ENCODE results near the gene EPAS1. TPM values are rescaled to one million over a fixed set of nuclear protein-coding genes. Genes with fewer than 3 reads are reported as not detected.

EPAS1 gene
- polyA plus RNA-seq, 1 donor, result 43.4 TPM

DNA sequence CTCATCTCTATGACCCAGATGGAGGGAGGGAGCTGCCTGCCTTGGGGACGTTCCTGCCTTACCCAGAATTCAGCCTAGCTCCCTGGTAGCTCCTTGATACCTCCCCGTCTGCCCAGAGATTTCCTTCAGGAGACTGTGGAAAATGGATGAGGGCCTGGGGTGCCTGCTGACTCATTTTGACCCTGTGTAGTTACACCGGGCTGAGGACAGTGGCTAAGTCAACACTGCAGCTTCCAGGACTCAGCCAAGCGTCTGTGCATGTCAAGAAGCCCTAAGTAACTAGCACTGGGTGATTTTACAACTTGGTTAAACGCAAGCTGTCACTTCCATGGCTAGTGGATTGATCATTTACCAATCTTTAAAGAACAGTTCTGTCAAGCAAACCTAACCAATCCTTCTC, 23.3 kb upstream of the EPAS1 start:
- DNase-seq, result no peak

DNA sequence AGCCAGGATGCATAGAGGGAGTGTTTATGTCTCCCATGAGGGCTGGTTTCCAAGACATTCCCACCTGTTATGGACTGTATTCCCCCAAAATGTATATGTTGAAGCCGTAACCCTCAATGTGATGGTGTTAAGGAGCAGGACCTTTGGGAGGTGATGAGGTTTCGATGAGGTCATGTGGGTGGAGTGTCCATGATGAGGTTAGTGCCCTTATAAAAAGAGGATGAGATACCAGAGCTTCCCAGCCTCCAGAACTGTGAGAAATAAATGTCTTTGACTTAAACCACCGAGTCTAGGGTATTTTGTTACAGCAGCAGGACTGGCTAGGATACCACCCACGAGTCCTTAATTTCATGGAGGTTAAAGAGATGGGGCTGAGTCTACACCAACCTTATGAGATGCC, 22.6 kb upstream of the EPAS1 start:
- DNase-seq, result no peak

DNA sequence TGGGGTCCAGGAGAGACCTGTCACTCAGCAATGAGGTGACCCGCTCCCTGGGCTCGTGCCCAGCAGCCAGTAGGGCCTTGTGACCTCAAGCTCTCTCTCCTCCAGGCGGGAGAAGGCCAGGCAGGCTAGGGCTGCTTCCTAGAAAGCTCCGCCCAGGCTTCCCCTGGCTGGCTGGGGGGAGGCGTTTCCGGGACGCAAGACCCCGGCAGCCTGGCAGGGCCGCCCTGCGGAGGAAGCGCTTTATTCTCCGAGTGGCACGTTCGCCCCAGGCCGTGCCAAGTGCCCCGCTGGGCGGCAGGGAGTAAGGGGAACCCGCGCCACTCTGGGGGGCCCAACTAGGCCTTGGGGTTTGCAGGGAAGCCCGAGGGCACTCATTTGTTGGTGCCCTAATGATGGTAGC, 21.2 kb upstream of the EPAS1 start:
- DNase-seq, result no peak

DNA sequence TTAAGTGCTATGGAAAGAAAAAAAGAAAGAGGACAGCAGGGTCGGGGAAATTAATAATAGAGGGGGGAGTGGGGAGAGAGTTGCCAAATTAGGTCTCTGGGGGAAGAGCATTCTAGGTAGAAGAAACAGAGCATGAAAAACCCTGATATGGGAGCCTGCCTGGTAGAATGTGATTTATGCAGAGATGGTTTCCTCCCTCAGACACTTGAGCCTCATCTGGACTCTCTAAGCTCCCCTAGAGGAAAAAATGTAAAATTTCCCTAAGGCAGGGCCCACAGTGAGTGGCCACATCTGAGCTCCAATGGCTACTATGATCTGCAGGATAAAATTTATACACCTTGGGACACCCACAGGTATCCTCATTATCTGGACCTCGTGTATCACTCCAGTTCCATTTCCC, 20.6 kb upstream of the EPAS1 start:
- no peak for DNase-seq

DNA sequence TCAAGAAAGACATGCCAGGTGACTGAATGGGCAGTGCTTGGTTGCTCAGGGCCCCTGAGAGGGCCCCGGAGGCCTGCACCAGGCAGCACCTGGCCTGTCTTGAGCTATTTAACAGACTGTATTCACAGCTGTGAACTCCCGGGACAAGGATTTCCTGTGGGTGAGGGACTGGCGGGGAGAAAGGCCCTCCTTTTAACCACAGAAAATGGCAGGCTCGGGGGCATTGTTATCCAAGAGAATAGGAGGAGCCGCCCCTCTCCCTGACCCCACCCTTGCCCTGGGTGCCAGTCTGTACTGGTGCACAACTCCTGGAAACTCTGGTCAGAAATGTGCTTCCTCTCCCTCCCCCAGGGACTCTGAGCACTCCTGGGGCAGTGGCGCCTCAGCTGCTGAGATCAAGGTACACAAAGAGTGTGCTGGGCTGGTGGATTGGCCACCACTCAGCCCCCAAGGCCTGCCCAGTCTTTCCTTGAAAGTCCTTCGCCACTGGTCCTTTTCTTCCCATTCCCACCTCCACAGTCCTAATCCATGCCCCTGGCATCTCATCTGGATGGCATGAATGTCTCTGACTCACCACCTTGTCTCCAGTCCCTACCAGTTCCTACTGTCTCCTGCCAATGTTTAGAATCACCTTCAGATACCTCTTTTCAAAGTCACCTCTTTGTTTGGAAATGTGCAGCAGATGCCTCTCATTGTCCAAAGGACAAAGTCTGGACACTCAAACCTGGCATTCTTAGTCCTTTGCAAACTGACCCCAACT, 19.6 kb upstream of the EPAS1 start:
- DNase-seq, result no peak

DNA sequence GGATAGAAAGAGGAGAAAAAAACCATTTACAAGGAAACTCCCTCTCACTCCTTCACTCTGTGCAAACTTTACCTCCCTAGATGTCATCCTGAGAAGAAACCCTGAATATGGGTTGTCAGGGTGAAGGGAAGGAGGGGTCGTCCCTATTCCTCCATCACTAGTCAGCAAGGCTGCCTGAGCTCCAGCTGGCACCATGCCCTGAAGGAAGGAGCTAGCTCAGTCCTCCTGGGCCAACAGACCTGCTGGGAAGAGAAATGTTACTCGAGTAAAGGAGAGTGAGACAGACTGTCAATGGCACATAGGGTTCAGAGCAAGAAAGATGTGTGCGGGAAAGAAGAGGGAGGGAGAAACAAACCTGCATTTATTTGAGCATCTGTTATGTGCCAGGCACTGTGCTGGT, 18.3 kb upstream of the EPAS1 start:
- no peak for DNase-seq

DNA sequence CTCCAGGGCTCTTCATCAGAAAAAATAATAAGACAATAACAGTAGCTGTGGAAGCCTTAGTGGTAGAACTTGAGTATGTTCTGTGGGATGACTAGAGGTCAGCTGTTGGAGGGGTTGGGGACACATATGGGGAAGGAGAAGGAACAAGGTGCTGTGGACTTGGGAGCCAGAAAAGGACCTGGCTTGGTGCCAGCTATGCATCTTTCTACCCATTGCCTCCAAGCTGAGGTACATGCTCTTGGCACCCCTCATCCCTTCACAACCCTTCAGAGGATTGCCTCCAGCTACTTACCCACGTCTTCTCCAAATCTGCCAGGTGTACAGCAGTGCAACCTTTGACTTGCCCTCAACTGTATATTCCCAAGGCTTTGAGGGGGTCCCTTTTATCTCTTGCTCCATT, 15.3 kb upstream of the EPAS1 start:
- DNase-seq, result no peak

DNA sequence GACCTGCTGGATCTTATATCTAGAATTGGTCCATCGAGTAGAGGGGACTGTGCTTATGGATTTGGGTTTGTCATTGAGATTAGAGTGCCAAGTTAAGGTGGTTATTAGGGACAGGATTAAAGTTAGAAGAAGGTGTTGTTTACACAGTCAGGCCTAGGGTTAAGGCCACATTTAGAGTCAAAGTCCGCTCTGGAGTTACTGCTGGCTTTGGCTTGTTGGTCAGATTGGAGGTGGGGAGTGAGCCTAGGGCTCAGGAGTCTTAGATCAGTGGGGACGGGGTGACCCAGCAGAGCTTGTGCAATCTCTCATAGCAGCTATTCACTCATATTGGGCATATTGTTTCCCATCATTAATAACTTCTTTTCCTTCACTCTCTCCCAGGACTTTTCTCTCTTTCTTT, 13.5 kb upstream of the EPAS1 start:
- no peak for DNase-seq

DNA sequence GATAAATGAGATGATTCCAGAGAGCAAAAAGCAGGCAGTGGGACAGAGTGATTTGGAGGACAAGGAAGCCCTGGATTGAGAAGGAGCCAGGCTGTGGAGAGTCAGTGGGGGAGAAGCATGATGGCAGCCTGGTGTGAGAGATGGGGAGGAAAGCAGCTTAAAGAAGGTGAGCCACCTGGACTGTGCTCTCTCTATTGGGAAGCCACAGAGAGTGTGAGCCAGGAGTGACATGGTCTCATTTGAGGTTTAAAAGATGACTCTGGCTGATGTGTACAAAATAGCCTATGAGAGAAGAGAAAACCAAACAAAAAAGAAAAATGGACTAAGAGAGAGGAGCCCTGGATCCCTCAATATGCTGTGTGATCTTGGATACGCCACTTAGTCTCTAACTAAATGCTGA, 12.9 kb upstream of the EPAS1 start:
- no peak for DNase-seq

DNA sequence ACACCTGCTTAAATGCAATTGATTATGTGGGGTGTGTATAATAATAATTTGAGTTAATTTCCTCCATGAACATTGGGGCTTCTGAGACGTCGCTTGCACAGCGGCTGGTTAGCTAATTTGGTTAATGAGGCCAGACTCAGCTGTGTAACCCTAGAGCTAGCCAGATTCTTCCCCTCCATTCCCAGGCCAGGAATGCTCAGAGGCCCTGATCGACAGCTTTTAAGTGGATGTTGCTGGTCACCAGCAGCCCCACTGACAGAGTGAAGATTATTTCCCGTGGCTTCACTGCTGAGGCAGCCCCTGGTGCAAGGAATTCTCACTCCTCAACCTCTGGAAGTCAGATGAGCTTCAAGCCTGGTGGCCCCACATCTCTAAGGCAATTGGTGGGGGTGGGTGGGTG, 12.4 kb upstream of the EPAS1 start:
- DNase-seq, result no peak

DNA sequence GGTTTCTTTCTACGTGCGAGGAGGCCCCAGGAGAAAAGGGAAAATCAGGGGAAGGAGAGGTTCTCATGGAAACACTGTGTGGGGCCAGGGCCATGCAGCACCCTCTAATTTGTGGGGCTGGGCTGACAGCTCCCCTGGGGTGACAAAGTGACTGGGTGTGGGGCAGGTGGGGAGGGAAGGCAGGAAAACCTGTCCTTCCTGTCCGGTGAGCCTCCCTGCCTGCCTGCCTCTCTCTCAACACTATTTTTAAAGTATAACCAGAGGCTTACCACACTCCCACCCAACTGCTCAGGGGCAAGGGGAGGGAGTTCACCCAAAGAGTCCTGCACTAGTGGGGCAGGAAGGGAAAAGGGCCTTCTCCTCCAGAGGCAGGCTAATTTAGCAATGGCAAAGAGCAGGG, 10.5 kb upstream of the EPAS1 start:
- DNase-seq, result no peak

DNA sequence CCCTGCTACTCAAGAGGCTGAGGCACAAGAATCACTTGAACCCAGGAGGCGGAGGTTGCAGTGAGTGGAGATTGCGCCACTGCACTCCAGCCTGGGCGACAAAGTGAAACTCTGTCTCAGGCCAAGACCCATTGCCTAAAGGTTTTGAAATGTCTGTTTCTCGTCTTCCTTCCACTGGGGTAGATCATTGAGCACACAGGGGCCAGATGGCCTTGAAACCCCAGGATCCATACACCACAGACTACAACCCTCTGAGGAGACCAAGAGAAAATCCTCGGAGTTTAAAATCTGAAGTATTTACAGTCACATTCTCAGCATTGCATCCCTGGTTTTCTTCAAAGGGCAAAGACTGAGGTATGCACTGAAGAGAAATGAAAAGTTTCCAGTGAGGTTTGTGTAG, 7.1 kb upstream of the EPAS1 start:
- DNase-seq, result no peak

DNA sequence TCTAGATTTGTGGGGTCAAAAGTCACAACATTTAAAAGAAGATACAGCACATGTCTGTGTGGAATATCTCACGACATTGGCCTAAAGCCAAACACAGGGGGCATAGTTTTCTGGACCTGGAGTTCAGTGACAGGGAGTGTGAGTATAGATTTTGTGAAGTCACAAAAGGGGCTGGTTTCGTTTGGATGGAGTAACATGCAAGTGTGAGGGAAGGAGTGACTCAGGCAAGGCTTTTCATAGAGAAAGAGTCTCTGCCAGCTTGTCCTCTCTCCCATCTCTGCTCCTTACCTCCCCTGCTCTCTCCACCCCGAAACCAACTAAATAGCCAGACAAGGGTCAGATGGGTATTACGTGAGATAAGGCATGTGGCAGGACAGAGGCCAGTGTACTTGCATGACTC, 3.7 kb upstream of the EPAS1 start:
- DNase-seq, result no peak

DNA sequence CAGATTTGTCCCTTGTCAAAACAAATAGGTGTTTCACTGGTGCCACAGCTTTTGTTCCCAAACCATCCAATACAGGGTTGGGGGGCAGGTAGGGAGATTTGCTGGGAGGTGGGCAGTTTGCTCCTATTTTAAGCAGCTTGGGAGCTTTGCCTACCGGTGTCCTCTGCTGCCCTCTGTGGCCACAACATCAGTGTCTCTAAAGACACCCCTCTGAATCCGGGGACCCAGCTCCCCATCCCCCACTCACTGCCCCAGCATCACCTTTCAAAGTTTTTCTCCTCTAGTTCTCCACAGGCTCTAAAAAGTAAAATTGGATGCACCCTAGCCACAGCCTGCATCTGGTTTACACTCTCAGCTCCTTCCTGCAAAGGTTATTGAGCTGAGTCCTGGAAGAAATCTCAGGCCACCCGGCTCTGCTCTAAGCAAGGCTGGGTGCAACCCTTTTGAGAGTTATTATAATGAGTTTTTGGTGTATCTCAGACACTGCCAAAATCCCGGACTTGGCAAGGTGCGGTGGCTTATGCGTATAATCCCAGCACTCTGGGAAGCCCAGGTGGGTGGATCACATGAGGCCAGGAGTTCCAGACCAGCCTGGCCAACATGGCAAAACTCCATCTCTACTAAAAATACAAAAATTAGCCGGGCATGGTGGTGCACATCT, 2.9 kb upstream of the EPAS1 start:
- no peak for DNase-seq

DNA sequence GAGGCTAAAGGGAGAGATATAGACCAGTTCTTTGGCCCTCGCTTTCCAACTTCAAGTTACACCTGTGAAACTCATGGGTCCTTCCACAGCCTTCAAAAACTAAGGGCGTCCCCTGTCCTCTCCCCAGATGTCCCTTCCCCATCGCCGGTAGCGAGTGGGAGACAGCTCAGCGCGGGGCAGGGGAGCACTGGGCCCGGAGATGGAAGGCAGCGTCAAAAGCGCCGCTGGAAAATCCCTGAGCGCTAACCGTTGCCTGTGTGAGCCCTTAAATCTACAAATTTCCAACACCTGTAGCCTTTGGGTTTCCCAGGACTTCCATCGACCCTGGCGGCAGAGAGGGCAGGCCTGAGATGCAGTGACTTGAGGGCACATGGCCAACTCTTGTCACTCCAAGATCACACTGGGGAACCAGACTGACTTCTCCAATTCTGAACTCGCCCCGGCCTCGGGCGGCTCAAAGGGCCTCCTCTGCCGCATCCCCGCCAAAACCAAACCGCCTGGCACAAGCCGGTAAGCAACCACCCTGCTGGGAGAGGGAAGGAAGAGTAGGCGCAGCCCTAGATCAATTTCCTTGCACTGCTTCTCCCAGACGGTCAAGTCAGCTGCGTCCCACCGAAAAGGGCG, 879 bp upstream of the EPAS1 start:
- no peak for DNase-seq

DNA sequence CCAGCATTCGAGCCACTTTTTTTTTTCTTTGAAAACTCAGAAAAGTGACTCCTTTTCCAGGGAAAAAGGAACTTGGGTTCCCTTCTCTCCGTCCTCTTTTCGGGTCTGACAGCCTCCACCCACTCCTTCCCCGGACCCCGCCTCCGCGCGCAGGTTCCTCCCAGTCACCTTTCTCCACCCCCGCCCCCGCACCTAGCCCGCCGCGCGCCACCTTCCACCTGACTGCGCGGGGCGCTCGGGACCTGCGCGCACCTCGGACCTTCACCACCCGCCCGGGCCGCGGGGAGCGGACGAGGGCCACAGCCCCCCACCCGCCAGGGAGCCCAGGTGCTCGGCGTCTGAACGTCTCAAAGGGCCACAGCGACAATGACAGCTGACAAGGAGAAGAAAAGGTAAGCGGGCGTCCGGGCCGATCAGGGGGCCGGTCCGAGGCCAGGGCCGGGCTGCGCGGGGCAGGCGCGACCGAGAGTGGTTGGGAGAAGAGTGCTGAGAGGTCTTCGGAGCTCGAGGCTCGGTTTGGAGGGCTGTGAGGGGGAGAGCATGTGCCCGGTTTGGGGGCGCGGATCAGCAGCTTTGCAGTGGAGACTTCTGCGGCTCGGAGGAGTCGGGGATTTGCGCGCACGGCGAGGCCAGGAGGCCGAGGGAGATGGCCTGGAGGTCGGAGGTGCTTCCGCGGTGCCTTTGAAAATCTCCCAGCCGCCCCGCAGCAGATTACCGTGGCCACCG, 502 bp downstream of the EPAS1 start:
- DNase-seq, result no peak

DNA sequence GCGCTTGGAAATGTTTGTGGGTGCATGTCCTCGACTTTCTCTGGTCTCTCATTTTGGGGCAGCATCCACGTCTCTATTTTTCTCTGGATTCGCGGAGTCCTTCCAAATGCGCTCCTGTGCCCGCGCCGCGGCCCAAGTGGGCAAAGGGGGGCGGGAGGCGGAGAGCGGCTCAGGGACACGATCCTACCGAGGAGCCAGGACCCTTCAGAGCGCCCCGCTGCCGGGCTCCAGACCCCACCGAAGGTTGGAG, 990 bp downstream of the EPAS1 start:
- no peak for DNase-seq

DNA sequence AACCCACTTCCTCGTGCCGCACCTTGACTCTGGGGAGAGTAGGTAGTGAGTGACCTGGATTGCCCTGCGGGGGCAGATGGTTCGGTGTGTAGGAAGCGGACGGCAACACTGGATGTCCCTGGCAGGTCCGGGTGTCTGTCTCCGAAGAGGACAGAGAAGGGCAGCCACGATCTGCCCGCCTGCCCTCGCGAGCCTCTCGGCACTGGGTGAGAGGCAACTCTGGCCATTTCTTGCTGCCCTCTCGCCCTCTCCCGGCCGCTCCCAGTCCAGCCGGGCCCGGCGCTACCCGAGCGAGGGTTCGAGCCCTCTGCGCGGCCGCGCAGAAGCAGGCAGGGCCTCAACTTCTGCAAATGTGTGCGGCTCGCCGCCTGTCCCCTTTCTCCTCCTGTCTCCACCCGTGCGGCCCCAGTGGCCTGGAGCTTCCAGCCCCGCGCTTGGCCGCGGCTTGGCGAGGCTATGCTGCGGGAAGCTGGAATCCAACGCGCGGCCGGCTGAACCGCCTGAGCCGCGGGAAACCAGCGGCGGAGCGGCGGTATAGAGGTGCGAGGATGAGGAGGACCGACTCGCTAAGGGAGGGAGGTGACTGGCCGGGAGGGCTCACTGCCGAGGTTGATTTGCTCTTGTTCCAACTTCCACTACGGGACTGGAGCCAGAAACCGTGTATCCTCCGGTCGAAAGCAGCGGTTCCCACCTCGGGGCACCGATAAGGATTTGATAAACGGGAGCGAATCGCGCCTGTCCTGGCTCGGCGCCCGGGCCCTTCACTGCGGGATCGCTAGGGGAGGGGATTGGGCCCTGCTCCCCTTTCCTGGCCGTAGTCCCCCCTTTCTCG, 1.5 kb downstream of the EPAS1 start:
- no peak for DNase-seq

DNA sequence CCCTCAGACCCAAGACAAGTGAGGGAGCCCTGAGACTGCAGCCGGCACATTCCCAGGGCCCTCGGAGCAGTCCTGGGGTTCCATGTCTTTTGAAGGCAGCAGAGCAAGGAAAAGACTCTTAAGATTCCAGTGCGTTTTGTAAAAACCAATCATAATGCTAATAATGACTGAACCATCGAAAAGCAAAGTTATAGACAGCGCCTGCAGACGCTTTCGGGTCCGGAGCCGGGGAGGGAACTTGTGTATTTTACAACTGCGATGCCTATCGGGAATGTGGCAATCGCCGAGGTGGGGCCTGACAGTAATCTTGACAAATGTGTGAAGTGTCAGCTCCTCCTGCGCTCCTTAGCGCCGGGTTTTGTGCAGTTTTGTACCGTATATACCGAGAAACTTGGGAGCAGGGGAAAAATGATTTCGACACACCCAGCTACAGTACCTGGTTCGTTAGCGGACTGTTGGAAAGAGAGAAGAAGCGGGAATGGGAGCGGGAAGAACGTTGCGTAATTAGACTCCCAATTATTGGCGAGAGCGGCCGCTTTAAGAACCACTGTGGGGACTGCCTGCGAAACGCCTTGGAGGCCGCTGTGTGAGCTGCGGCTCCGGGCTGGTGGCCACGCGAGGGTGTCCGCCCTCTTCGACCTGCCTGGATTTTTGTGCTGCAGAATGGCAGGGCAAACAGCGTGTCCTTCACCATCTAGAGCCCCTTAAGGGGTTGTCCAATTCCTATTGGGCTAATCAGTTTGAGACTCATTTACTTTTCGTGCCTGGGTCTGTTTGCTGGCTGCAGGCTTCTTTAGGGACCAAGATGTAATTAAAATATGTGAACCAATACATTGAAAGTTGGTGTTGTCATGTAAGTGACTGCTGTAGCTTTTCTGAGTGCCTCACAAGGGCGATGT, 2.4 kb downstream of the EPAS1 start:
- no peak for DNase-seq

DNA sequence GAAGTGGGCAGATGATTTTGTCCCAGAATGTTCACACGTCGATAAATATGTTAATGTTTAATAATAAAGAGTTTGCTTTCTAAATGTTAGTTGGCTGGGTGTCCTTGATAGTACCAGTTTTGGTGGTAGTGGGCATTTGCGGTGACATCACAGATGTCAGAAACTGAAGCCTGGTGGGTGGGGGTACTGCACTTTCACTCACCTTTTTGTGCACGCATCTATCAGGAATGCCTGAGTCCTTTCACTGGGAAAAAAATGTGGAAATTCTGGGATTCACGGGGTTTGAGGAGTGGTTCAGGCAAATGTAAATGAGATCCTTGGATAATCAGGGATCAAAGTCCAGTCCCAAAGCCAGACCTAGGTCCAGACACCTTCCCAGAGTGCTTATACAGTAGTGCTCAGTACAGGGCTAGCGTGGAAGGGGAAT, 3.2 kb downstream of the EPAS1 start:
- DNase-seq, result no peak

DNA sequence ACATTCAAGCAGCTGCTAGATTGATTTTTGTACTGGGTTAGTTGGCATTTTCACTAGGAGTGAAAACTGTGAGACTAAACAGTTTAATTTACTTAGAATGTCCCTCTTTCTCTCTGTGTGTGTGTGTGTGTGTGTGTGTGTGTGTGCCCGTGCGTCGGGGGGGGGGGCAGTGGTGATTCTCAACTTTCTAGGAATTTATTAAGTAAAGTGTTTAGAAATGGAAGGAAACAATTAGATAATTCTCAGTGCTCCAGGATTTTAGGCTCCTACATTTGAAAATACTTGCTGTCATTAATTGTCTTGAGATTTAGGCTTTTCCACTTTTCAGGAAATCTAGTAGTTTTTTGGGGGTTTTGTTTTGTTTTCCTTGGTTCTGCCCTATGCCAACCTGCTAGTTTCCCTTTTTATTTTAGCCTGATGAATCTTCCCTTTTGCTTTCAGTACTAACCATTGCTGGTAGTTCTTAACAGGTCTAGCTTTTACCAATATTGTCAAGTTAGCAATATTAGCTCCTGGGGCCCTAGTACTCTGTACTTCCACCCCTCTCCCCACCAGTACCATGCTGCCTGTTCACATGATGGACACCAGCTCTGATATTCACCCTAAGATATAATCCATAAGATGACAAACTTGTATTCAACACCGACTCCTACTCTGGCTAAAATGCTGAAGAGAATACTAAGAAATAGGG, 4.9 kb downstream of the EPAS1 start:
- no peak for DNase-seq

Data from hindlimb muscle (tissue), 1 donor.